IMR-90 (cell line): ENCODE results near the gene RHOU. TPM values are rescaled to one million over a fixed set of nuclear protein-coding genes. Genes with fewer than 3 reads are reported as not detected.

ENCODE experiments used
- ATAC-seq: fragments of 200-7000 bp; cut with Tn5 transposase; 2 replicates; pipeline ENCODE4 v1.9.1; 2020; ENCODE audit warnings: low read depth, mild to moderate bottlenecking, moderate library complexity
- BruUV-seq: library from RNA; stranded (reverse); fragments of 400-500 nt; replicated peaks from 2 replicates; lab custom pipeline; 2021; lab: Mats Ljungman, UMichigan
- CTCF ChIA-PET: fragments of 300-600 bp; formaldehyde crosslinking; extraction: SDS; loops from one replicate; lab custom pipeline; 2021; ENCODE audit warnings: antibody characterized with exemption; lab: Yijun Ruan, JAX
- POLR2A ChIA-PET: fragments of 300-600 bp; sonication (Branson Sonifier 250); formaldehyde crosslinking; loops from one replicate; lab custom pipeline; 2022; ENCODE audit warnings: antibody characterized with exemption; ENCODE audit not compliant: unreplicated experiment; lab: Charles Lee
- DNase-seq: peaks from one replicate; pipeline ENCODE4 v3.0.0; 2013
- H2AFZ ChIP-seq: replicated peaks from 2 replicates; pipeline ENCODE3; 2013; ENCODE audit warnings: low read length, mild to moderate bottlenecking; ENCODE audit not compliant: poor library complexity
- H2AK5ac ChIP-seq: 2 replicates; pipeline ENCODE4 v1.6.1; 2013; ENCODE audit warnings: low read depth, low read length, inconsistent platforms
- H2AK9ac ChIP-seq: replicated peaks from 2 replicates; pipeline ENCODE3; 2013; ENCODE audit warnings: mild to moderate bottlenecking, low read depth, low read length, moderate library complexity; ENCODE audit not compliant: poor library complexity
- H2BK120ac ChIP-seq: 2 replicates; pipeline ENCODE4 v1.6.1; 2013; ENCODE audit warnings: low read depth, low read length, inconsistent platforms
- H2BK15ac ChIP-seq: 3 replicates; pipeline ENCODE4 v1.6.1; 2013; ENCODE audit warnings: low read depth, low read length, inconsistent platforms
- H2BK20ac ChIP-seq: 2 replicates; pipeline ENCODE4 v1.6.1; 2013; ENCODE audit warnings: low read depth, mild to moderate bottlenecking, inconsistent platforms, low read length, moderate library complexity
- H2BK5ac ChIP-seq: 2 replicates; pipeline ENCODE4 v1.6.1; 2013; ENCODE audit warnings: mild to moderate bottlenecking, low read depth, low read length, inconsistent platforms; ENCODE audit not compliant: poor library complexity, severe bottlenecking
- H3K14ac ChIP-seq: replicated peaks from 2 replicates; pipeline ENCODE4 v1.6.1; 2013; ENCODE audit warnings: low read depth, low read length, inconsistent platforms
- H3K18ac ChIP-seq: 2 replicates; pipeline ENCODE4 v1.6.1; 2013; ENCODE audit warnings: low read depth, low read length, control low read depth
- H3K23ac ChIP-seq: 2 replicates; pipeline ENCODE4 v1.6.1; 2013; ENCODE audit warnings: low read depth, low read length, inconsistent platforms
- H3K27ac ChIP-seq: 2 replicates; pipeline ENCODE4 v1.5.1; 2013; ENCODE audit warnings: mild to moderate bottlenecking, control low read depth, low read length; ENCODE audit not compliant: insufficient read depth
- H3K27me3 ChIP-seq: 2 replicates; pipeline ENCODE4 v1.6.1; 2013; ENCODE audit warnings: low read length; ENCODE audit not compliant: control insufficient read depth, insufficient read depth
- H3K36me3 ChIP-seq: 2 replicates; pipeline ENCODE4 v1.6.1; 2013; ENCODE audit warnings: low read length, mixed read lengths; ENCODE audit not compliant: control insufficient read depth, insufficient read depth
- H3K4ac ChIP-seq: 2 replicates; pipeline ENCODE4 v1.6.1; 2013; ENCODE audit warnings: low read depth, low read length, inconsistent platforms
- H3K4me1 ChIP-seq: 2 replicates; pipeline ENCODE4 v1.6.1; 2013; ENCODE audit warnings: low read length, mixed read lengths; ENCODE audit not compliant: control insufficient read depth, insufficient read depth
- H3K4me2 ChIP-seq: 2 replicates; pipeline ENCODE4 v1.6.1; 2013; ENCODE audit warnings: low read depth, mild to moderate bottlenecking, control low read depth, low read length, moderate library complexity
- H3K4me3 ChIP-seq: 2 replicates; pipeline ENCODE4 v1.5.1; 2013; ENCODE audit warnings: low read depth, mild to moderate bottlenecking, control low read depth, low read length, moderate library complexity; ENCODE audit not compliant: insufficient read depth
- H3K56ac ChIP-seq: 2 replicates; pipeline ENCODE4 v1.6.1; 2013; ENCODE audit warnings: low read length, inconsistent platforms; ENCODE audit not compliant: insufficient read depth; ENCODE audit errors: extremely low read depth
- H3K79me1 ChIP-seq, 2 experiments: 2 replicates each; pipeline ENCODE4 v1.6.1; 2013; ENCODE audit warnings: low read length in 2 of 2, inconsistent platforms in 1 of 2, low read depth in 1 of 2
- H3K9ac ChIP-seq: 2 replicates; pipeline ENCODE4 v1.6.1; 2013; ENCODE audit warnings: low read depth, low read length, control low read depth
- H3K9me1 ChIP-seq: 2 replicates; pipeline ENCODE4 v1.6.1; 2013; ENCODE audit warnings: low read length, inconsistent platforms; ENCODE audit not compliant: insufficient read depth
- H3K9me3 ChIP-seq: 2 replicates; pipeline ENCODE4 v1.6.1; 2013; ENCODE audit warnings: low read length; ENCODE audit not compliant: control insufficient read depth, insufficient read depth
- H4K20me1 ChIP-seq: 2 replicates; pipeline ENCODE4 v1.6.1; 2013; ENCODE audit warnings: low read length, inconsistent platforms; ENCODE audit not compliant: insufficient read depth
- H4K5ac ChIP-seq: 2 replicates; pipeline ENCODE4 v1.6.1; 2013; ENCODE audit warnings: mild to moderate bottlenecking, low read depth, low read length, control low read depth
- H4K8ac ChIP-seq, 2 experiments: 2 replicates each; pipeline ENCODE4 v1.6.1; 2013; ENCODE audit warnings: low read depth in 2 of 2, low read length in 2 of 2, control low read depth in 1 of 2, inconsistent platforms in 1 of 2
- H4K91ac ChIP-seq: 2 replicates; pipeline ENCODE4 v1.6.1; 2013; ENCODE audit warnings: low read depth, low read length, inconsistent platforms; ENCODE audit not compliant: insufficient read depth
- CTCF ChIP-seq: conservative IDR thresholded peaks from 2 replicates; pipeline ENCODE4 v1.5.1; 2012; ENCODE audit warnings: mild to moderate bottlenecking, low read depth, low read length, improper control_type of control experiment
- MAFK ChIP-seq: IDR thresholded peaks from 2 replicates; pipeline ENCODE4 v1.6.1; 2012; ENCODE audit warnings: low read depth, low read length, improper control_type of control experiment
- MXI1 ChIP-seq: IDR thresholded peaks from 2 replicates; pipeline ENCODE4 v1.6.1; 2012; ENCODE audit warnings: low read depth, mild to moderate bottlenecking, low read length, moderate library complexity, borderline replicate concordance
- WGBS, 2 experiments: methylation state at CpG; one replicate each; pipeline versions ENCODE4 v1.1.5 to v1.1.7; 2013; ENCODE audit warnings: missing lambda C conversion rate in 2 of 2; ENCODE audit not compliant: insufficient read length in 1 of 2; ENCODE audit errors: extremely low coverage in 2 of 2; 5-methylcytosine and 5-hydroxymethylcytosine counted together
- dilution Hi-C: fragments of 300-500 bp; cut with HindIII; formaldehyde crosslinking; loops from one replicate; pipeline ENCODE4 v1.14.3; 2018; ENCODE audit warnings: low sequenced_read_pairs; ENCODE audit not compliant: unreplicated experiment
- in situ Hi-C: fragments of 300-500 bp; cut with MboI; formaldehyde crosslinking; loops from 3 replicates; pipeline ENCODE4 v1.14.3; 2019; ENCODE audit warnings: low sequenced_read_pairs, inconsistent platforms, mixed read lengths
- intact Hi-C: fragments of 100-400 bp; cut with micrococcal nuclease; formaldehyde crosslinking; loops from 2 replicates; pipeline ENCODE4 v1.10.0; 2022
- polyA plus RNA-seq, 3 experiments: library from polyadenylated mRNA; depleted of rRNA; stranded (reverse); fragments of >200 nt; gene quantifications; 2 replicates each; pipeline ENCODE4 v1.2.3, GENCODE V29; 2012; ENCODE audit warnings: low replicate concordance in 1 of 3
- total RNA-seq: library from RNA; depleted of rRNA; stranded (reverse); fragments of >200 nt; gene quantifications from 2 replicates; pipeline ENCODE4 v1.2.3, GENCODE V29; 2012

The RHOU gene
- total and polyA plus RNA-seq, 2 of the 4 experiments (the other 2 are of a cell fraction): 0.44 to 0.72 TPM

- Histone ChIP-seq H3K56ac (no peak overlapping the region), H3K27me3 (peaks cover 14% of the 10 kb centered on the region), H2BK20ac (no peak overlapping the region), H3K4me3 (no peak overlapping the region), H2BK15ac (no peak overlapping the region), H4K8ac (no peak overlapping the region), H4K91ac (no peak overlapping the region), H3K23ac (no peak overlapping the region), H3K4me2 (no peak overlapping the region), H3K4me1 (no peaks in the 10 kb centered on the region), H4K20me1 (no peaks in the 10 kb centered on the region), H2AK5ac (no peak overlapping the region), H4K5ac (no peak overlapping the region), H3K36me3 (no peaks in the 10 kb centered on the region), H3K9me3 (no peaks in the 10 kb centered on the region), H2BK5ac (no peak overlapping the region), H2AFZ (no peak overlapping the region), H3K9ac (no peak overlapping the region), H2AK9ac (no peak overlapping the region), H3K18ac (no peak overlapping the region), H3K14ac (no peak overlapping the region), H2BK120ac (no peak overlapping the region), H3K79me1 (no peaks in the 10 kb centered on the region), H3K4ac (no peak overlapping the region), H3K9me1 (no peaks in the 10 kb centered on the region), H3K27ac (no peak overlapping the region)
- TF ChIP-seq MAFK (peak; percentile 35; the same call in 1 of the 2 replicates), MXI1 (no peak), CTCF (no peak)
- ChIA-PET POLR2A (no interaction called here), CTCF (no interaction called here)
- dilution Hi-C loops: no loop called here
- ATAC-seq (no peak), DNase-seq (no peak)
- WGBS, 2 experiments: 26% methylated on average over 2 of the region's 6 CpGs; no CpG with 5 or more reads in 1 of the 2 experiments
- BruUV-seq: no TSS peak
- intact Hi-C loops: no loop called here
- in situ Hi-C loops: no loop called here
Measured at GRCh38 chr1:228723921-228724320, 11.4 kb upstream of the RHOU start.
